ENCODE results near the gene SPSB1. TPM values are rescaled to one million over a fixed set of nuclear protein-coding genes. Genes with fewer than 3 reads are reported as not detected.

The SPSB1 gene
- total RNA-seq, 1 experiment from 2014 or later, result 4.3 TPM

DNA sequence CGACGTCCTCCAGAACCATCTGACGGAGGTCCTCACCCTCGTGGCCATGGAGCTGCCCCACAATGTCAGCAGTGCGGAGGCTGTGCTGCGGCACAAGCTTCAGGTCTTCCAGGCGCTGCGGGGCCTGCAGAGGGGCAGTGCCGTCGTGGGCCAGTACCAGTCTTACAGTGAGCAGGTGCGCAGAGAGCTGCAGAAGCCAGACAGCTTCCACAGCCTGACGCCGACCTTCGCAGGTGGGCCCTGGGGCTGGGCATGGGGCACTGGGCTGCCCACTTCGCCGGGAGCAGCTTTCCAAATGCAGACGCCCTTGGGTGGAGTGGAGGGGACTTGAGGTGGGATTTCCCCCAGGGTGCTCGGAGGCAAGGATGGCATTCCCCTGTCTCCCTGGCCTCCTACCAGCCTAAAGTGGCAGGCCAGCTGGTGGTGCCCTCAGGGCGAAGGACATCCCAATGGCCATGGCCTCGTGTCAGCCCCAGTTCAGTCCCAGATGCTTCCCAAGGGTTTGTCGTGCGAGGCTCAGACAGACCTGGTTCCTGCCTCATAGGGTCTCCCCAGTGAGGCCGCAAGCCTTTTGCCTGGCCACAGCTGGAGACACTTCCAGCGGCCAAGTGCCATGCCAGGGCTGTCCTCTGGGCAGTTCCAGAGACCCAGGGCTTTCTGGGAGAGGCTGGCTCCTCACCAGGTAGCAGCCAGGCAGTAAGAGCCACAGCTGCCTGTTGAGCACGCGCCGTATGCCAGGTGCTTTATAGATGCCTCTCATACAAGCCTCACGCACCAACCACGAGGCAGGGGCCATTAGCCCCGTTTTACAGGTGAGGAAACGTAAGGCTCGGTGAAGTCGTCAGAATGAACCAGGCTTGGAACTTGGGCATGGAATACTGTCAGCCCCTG lies 30.4 kb upstream of the SPSB1 start (continued):
- TF ChIP-seq, protein P1, sequence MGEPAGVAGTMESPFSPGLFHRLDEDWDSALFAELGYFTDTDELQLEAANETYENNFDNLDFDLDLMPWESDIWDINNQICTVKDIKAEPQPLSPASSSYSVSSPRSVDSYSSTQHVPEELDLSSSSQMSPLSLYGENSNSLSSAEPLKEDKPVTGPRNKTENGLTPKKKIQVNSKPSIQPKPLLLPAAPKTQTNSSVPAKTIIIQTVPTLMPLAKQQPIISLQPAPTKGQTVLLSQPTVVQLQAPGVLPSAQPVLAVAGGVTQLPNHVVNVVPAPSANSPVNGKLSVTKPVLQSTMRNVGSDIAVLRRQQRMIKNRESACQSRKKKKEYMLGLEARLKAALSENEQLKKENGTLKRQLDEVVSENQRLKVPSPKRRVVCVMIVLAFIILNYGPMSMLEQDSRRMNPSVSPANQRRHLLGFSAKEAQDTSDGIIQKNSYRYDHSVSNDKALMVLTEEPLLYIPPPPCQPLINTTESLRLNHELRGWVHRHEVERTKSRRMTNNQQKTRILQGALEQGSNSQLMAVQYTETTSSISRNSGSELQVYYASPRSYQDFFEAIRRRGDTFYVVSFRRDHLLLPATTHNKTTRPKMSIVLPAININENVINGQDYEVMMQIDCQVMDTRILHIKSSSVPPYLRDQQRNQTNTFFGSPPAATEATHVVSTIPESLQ (CRISPR knock-in tag; IDR thresholded peaks at IDR 0.05), result no peak
- TF ChIP-seq GABPB1 (CRISPR knock-in tag; IDR thresholded peaks at IDR 0.05), result no peak
- TF ChIP-seq SMAD4 (CRISPR knock-in tag; IDR thresholded peaks at IDR 0.05), result no peak
- TF ChIP-seq, protein P2, sequence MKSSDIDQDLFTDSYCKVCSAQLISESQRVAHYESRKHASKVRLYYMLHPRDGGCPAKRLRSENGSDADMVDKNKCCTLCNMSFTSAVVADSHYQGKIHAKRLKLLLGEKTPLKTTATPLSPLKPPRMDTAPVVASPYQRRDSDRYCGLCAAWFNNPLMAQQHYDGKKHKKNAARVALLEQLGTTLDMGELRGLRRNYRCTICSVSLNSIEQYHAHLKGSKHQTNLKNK (CRISPR knock-in tag; IDR thresholded peaks at IDR 0.05), result no peak
- TF ChIP-seq, protein P3, sequence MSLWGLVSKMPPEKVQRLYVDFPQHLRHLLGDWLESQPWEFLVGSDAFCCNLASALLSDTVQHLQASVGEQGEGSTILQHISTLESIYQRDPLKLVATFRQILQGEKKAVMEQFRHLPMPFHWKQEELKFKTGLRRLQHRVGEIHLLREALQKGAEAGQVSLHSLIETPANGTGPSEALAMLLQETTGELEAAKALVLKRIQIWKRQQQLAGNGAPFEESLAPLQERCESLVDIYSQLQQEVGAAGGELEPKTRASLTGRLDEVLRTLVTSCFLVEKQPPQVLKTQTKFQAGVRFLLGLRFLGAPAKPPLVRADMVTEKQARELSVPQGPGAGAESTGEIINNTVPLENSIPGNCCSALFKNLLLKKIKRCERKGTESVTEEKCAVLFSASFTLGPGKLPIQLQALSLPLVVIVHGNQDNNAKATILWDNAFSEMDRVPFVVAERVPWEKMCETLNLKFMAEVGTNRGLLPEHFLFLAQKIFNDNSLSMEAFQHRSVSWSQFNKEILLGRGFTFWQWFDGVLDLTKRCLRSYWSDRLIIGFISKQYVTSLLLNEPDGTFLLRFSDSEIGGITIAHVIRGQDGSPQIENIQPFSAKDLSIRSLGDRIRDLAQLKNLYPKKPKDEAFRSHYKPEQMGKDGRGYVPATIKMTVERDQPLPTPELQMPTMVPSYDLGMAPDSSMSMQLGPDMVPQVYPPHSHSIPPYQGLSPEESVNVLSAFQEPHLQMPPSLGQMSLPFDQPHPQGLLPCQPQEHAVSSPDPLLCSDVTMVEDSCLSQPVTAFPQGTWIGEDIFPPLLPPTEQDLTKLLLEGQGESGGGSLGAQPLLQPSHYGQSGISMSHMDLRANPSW (CRISPR knock-in tag; conservative IDR thresholded peaks at IDR 0.05; ENCODE audit: low read depth), result no peak
- TF ChIP-seq, protein P4, sequence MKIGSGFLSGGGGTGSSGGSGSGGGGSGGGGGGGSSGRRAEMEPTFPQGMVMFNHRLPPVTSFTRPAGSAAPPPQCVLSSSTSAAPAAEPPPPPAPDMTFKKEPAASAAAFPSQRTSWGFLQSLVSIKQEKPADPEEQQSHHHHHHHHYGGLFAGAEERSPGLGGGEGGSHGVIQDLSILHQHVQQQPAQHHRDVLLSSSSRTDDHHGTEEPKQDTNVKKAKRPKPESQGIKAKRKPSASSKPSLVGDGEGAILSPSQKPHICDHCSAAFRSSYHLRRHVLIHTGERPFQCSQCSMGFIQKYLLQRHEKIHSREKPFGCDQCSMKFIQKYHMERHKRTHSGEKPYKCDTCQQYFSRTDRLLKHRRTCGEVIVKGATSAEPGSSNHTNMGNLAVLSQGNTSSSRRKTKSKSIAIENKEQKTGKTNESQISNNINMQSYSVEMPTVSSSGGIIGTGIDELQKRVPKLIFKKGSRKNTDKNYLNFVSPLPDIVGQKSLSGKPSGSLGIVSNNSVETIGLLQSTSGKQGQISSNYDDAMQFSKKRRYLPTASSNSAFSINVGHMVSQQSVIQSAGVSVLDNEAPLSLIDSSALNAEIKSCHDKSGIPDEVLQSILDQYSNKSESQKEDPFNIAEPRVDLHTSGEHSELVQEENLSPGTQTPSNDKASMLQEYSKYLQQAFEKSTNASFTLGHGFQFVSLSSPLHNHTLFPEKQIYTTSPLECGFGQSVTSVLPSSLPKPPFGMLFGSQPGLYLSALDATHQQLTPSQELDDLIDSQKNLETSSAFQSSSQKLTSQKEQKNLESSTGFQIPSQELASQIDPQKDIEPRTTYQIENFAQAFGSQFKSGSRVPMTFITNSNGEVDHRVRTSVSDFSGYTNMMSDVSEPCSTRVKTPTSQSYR (CRISPR knock-in tag; IDR thresholded peaks at IDR 0.05), result no peak
- no peak for TF ChIP-seq ZBTB21 (CRISPR knock-in tag; IDR thresholded peaks at IDR 0.05; ENCODE audit: borderline replicate concordance)
- TF ChIP-seq NR1H2 (CRISPR knock-in tag; IDR thresholded peaks at IDR 0.05), result no peak

DNA sequence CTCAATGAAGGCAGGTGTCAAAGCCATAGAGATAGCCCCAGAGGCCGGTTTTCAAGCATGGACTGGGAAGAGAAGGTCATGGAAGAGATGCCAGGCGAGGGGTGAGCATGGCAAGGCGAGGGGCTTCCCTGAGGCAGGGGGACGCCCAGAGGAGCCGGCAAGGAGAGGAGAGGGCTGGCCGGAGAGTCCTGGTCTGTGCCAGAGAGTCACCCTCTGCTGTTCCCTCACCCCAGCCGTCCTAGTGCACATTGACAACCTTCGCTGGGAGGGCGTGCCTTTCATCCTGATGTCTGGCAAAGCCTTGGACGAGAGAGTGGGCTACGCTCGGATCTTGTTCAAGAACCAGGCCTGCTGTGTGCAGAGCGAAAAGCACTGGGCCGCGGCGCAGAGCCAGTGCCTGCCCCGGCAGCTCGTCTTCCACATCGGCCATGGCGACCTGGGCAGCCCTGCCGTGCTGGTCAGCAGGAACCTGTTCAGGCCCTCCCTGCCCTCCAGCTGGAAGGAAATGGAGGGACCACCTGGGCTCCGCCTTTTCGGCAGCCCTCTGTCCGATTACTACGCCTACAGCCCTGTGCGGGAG lies 29.3 kb upstream of the SPSB1 start:
- DNase-seq (ENCODE audit: low spot score), result no peak
- H3K36me3 Mint-ChIP-seq, result peaks cover 20% of the 10 kb centered on the region
- peaks cover 3% of the 10 kb centered on the region; the same call in 1 of the 2 replicates for H3K27me3 Mint-ChIP-seq (ENCODE audit: low read depth)
- ChIA-PET POLR2A (no interaction called here), CTCF (interaction anchor here (1.3 to 2.5 kb wide), 3 partner anchors 11 to 228 kb away, joined by 4 to 9 read pairs (median 5); no protein-coding TSS in a partner anchor)
- H3K4me3 Mint-ChIP-seq, result no peak overlapping the region
- peaks cover 27% of the 10 kb centered on the region for H3K9me3 Mint-ChIP-seq
- no peaks in the 10 kb centered on the region for H3K4me1 Mint-ChIP-seq
- ATAC-seq, result no peak
- TF ChIP-seq RELA (CRISPR knock-in tag; IDR thresholded peaks at IDR 0.05; ENCODE audit: borderline replicate concordance) (no peak), ESRRA (CRISPR knock-in tag; IDR thresholded peaks at IDR 0.05; ENCODE audit: borderline replicate concordance) (no peak), ZNF423 (CRISPR knock-in tag; IDR thresholded peaks at IDR 0.05) (no peak)
- TF ChIP-seq, protein P5, sequence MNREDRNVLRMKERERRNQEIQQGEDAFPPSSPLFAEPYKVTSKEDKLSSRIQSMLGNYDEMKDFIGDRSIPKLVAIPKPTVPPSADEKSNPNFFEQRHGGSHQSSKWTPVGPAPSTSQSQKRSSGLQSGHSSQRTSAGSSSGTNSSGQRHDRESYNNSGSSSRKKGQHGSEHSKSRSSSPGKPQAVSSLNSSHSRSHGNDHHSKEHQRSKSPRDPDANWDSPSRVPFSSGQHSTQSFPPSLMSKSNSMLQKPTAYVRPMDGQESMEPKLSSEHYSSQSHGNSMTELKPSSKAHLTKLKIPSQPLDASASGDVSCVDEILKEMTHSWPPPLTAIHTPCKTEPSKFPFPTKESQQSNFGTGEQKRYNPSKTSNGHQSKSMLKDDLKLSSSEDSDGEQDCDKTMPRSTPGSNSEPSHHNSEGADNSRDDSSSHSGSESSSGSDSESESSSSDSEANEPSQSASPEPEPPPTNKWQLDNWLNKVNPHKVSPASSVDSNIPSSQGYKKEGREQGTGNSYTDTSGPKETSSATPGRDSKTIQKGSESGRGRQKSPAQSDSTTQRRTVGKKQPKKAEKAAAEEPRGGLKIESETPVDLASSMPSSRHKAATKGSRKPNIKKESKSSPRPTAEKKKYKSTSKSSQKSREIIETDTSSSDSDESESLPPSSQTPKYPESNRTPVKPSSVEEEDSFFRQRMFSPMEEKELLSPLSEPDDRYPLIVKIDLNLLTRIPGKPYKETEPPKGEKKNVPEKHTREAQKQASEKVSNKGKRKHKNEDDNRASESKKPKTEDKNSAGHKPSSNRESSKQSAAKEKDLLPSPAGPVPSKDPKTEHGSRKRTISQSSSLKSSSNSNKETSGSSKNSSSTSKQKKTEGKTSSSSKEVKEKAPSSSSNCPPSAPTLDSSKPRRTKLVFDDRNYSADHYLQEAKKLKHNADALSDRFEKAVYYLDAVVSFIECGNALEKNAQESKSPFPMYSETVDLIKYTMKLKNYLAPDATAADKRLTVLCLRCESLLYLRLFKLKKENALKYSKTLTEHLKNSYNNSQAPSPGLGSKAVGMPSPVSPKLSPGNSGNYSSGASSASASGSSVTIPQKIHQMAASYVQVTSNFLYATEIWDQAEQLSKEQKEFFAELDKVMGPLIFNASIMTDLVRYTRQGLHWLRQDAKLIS (CRISPR knock-in tag; IDR thresholded peaks at IDR 0.05; ENCODE audit: borderline replicate concordance), result no peak
- TF ChIP-seq, protein P6, sequence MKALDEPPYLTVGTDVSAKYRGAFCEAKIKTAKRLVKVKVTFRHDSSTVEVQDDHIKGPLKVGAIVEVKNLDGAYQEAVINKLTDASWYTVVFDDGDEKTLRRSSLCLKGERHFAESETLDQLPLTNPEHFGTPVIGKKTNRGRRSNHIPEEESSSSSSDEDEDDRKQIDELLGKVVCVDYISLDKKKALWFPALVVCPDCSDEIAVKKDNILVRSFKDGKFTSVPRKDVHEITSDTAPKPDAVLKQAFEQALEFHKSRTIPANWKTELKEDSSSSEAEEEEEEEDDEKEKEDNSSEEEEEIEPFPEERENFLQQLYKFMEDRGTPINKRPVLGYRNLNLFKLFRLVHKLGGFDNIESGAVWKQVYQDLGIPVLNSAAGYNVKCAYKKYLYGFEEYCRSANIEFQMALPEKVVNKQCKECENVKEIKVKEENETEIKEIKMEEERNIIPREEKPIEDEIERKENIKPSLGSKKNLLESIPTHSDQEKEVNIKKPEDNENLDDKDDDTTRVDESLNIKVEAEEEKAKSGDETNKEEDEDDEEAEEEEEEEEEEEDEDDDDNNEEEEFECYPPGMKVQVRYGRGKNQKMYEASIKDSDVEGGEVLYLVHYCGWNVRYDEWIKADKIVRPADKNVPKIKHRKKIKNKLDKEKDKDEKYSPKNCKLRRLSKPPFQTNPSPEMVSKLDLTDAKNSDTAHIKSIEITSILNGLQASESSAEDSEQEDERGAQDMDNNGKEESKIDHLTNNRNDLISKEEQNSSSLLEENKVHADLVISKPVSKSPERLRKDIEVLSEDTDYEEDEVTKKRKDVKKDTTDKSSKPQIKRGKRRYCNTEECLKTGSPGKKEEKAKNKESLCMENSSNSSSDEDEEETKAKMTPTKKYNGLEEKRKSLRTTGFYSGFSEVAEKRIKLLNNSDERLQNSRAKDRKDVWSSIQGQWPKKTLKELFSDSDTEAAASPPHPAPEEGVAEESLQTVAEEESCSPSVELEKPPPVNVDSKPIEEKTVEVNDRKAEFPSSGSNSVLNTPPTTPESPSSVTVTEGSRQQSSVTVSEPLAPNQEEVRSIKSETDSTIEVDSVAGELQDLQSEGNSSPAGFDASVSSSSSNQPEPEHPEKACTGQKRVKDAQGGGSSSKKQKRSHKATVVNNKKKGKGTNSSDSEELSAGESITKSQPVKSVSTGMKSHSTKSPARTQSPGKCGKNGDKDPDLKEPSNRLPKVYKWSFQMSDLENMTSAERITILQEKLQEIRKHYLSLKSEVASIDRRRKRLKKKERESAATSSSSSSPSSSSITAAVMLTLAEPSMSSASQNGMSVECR (CRISPR knock-in tag; IDR thresholded peaks at IDR 0.05; ENCODE audit: borderline replicate concordance), result no peak
- TF ChIP-seq, protein P7, sequence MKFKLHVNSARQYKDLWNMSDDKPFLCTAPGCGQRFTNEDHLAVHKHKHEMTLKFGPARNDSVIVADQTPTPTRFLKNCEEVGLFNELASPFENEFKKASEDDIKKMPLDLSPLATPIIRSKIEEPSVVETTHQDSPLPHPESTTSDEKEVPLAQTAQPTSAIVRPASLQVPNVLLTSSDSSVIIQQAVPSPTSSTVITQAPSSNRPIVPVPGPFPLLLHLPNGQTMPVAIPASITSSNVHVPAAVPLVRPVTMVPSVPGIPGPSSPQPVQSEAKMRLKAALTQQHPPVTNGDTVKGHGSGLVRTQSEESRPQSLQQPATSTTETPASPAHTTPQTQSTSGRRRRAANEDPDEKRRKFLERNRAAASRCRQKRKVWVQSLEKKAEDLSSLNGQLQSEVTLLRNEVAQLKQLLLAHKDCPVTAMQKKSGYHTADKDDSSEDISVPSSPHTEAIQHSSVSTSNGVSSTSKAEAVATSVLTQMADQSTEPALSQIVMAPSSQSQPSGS (CRISPR knock-in tag; IDR thresholded peaks at IDR 0.05; ENCODE audit: borderline replicate concordance, low read depth), result no peak
- no peak overlapping the region for H3K27ac Mint-ChIP-seq
